Measurements from ENCODE around the gene FBXO48.

DNA sequence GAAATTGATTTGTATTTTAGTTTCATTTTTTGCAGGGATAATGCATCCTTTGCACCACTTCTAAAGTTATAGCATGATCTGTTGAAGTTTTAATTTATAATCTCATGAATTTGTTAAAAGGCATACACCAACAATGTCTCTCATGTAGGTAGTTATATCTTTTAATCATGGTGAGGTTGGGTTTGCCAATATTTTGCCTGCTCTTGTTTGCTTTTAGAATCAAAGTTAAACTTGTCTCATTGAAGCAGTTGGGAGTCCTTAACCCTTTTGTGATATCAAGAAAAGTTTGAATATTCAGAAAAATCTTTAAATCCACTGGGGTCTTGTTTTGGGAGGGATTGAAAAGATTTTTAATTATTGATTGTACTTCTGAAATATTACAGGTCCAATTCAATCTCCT, 32.0 kb upstream of the FBXO48 start:
- TF ChIP-seq FOXM1 (IDR thresholded peaks at IDR 0.05; ENCODE audit: borderline replicate concordance): no peak
- no peak for TF ChIP-seq ELF4 (IDR thresholded peaks at IDR 0.05)
- no peak for TF ChIP-seq L3MBTL2 (conservative IDR thresholded peaks at IDR 0.05)
- no peak for TF ChIP-seq TARDBP (IDR thresholded peaks at IDR 0.05)
- TF ChIP-seq FOXK2 (IDR thresholded peaks at IDR 0.05): no peak
- no peak for TF ChIP-seq SUZ12 (IDR thresholded peaks at IDR 0.05)

Measured in HEK293T (cell line).